ENCODE results near the gene TRIM32. TPM values are rescaled to one million over a fixed set of nuclear protein-coding genes. Genes with fewer than 3 reads are reported as not detected.

TRIM32 gene
- total RNA-seq, 2 experiments from 2014 or later = 4.4 to 5.8 TPM

GRCh38 chr9:116721411-116721810, 34.3 kb downstream of the TRIM32 start:
- Mint-ChIP-seq H3K27me3 (peaks cover 11% of the 10 kb centered on the region), H3K9me3 (no peaks in the 10 kb centered on the region), H3K27ac (no peak overlapping the region), H3K36me3 (ENCODE audit: low read depth) (no peaks in the 10 kb centered on the region), H3K4me1 (ENCODE audit: low read depth) (peaks cover 8% of the 10 kb centered on the region), H3K4me3 (no peak overlapping the region)
- no peaks in the 10 kb centered on the region for H3K27me3 ChIP-seq (ENCODE audit: control insufficient read depth in 1 of 2, insufficient read depth in 2 of 2, low read length in 2 of 2)
- intact Hi-C loops (cut with DNase I, micrococcal nuclease) = no loop called here
- H3K4me3 ChIP-seq (ENCODE audit: low read length) = no peak overlapping the region
- ChIA-PET CTCF (no interaction called here), POLR2A (no interaction called here)
- no peaks in the 10 kb centered on the region for H3K9me3 ChIP-seq (ENCODE audit: control insufficient read depth in 1 of 2, insufficient read depth in 1 of 2, low read length in 2 of 2)
- DNase-seq = no peak
- H3K4me1 ChIP-seq (ENCODE audit: insufficient read depth, low read length) = no peaks in the 10 kb centered on the region
- H3K27ac ChIP-seq (ENCODE audit: low read depth in 1 of 2, low read length in 2 of 2) = no peak overlapping the region
- ATAC-seq (ENCODE audit: poor library complexity) = no peak
- no peak for TF ChIP-seq CTCF (IDR thresholded peaks at IDR 0.05)
- no peaks in the 10 kb centered on the region for H3K36me3 ChIP-seq (ENCODE audit: insufficient read depth, low read length)

- Histone ChIP-seq H3K9me3 (ENCODE audit: control insufficient read depth in 1 of 2, insufficient read depth in 1 of 2, low read length in 2 of 2) (no peaks in the 10 kb centered on the region), H3K36me3 (ENCODE audit: insufficient read depth, low read length) (no peaks in the 10 kb centered on the region), H3K27ac (ENCODE audit: low read depth in 1 of 2, low read length in 2 of 2) (no peak overlapping the region), H3K4me1 (ENCODE audit: insufficient read depth, low read length) (no peaks in the 10 kb centered on the region), H3K27me3 (ENCODE audit: control insufficient read depth in 1 of 2, insufficient read depth in 2 of 2, low read length in 2 of 2) (no peaks in the 10 kb centered on the region), H3K4me3 (ENCODE audit: low read length) (no peak overlapping the region)
- intact Hi-C loops (cut with DNase I, micrococcal nuclease) = no loop called here
- TF ChIP-seq CTCF (IDR thresholded peaks at IDR 0.05) = no peak
- ATAC-seq (ENCODE audit: poor library complexity) (no peak), DNase-seq (no peak)
- Mint-ChIP-seq H3K9me3 (no peaks in the 10 kb centered on the region), H3K4me3 (no peak overlapping the region), H3K27ac (no peak overlapping the region), H3K36me3 (ENCODE audit: low read depth) (no peaks in the 10 kb centered on the region), H3K4me1 (ENCODE audit: low read depth) (peaks cover 5% of the 10 kb centered on the region), H3K27me3 (peaks cover 11% of the 10 kb centered on the region)
- CTCF ChIA-PET = no interaction called here
- POLR2A ChIA-PET = no interaction called here
Measured at GRCh38 chr9:116721944-116722343, 34.8 kb downstream of the TRIM32 start.

- Mint-ChIP-seq H3K27ac (no peak overlapping the region), H3K36me3 (ENCODE audit: low read depth) (no peaks in the 10 kb centered on the region), H3K27me3 (peaks cover 21% of the 10 kb centered on the region), H3K4me1 (ENCODE audit: low read depth) (no peaks in the 10 kb centered on the region), H3K9me3 (no peaks in the 10 kb centered on the region), H3K4me3 (no peak overlapping the region)
- H3K27me3 ChIP-seq (ENCODE audit: control insufficient read depth in 1 of 2, insufficient read depth in 2 of 2, low read length in 2 of 2) = no peaks in the 10 kb centered on the region
- no peak overlapping the region for H3K27ac ChIP-seq (ENCODE audit: low read depth in 1 of 2, low read length in 2 of 2)
- H3K9me3 ChIP-seq (ENCODE audit: control insufficient read depth in 1 of 2, insufficient read depth in 1 of 2, low read length in 2 of 2) = no peaks in the 10 kb centered on the region
- POLR2A ChIA-PET = no interaction called here
- CTCF ChIA-PET = no interaction called here
- no peak overlapping the region for H3K4me3 ChIP-seq (ENCODE audit: low read length)
- intact Hi-C loops (cut with DNase I, micrococcal nuclease) = no loop called here
- TF ChIP-seq CTCF (IDR thresholded peaks at IDR 0.05) = no peak
- no peaks in the 10 kb centered on the region for H3K36me3 ChIP-seq (ENCODE audit: insufficient read depth, low read length)
- no peaks in the 10 kb centered on the region for H3K4me1 ChIP-seq (ENCODE audit: insufficient read depth, low read length)
- DNase-seq = no peak
- ATAC-seq (ENCODE audit: poor library complexity) = no peak
Measured at GRCh38 chr9:116724123-116724522, 37.0 kb downstream of the TRIM32 start.

All from CD4-positive, alpha-beta T cell (primary cell).